Head of caudate nucleus (tissue), 42 donors: ENCODE measurements around the gene FAM98A.

Source experiments
- DNase-seq, 42 donors: peaks; one replicate each; pipeline versions ENCODE4 v3.0.0 to v3.0.0-alpha.2; 2020 to 2021; ENCODE audit warnings: mixed read lengths in 7 of 42
- intact Hi-C: fragments of 100-400 bp; cut with DNase I; formaldehyde crosslinking; loops from one replicate; pipeline ENCODE4 v1.15.0; 2022

The FAM98A gene

GRCh38 chr2:33599943-33600192 is 769 bp upstream of the FAM98A start:
- no peak for DNase-seq
- intact Hi-C loops: loop anchor here (5.0 kb wide), 1 partner anchor 123 kb away; the partner anchor contains the start of gene RASGRP3

GRCh38 chr2:33598561-33599174 is 431 bp downstream of the FAM98A start:
- intact Hi-C loops: loop anchor here (5.0 kb wide), 1 partner anchor 121 kb away; the partner anchor contains the start of gene RASGRP3
- peak in 19 of 42 donors; percentile 7 to 54 (median 20) for DNase-seq

DNA sequence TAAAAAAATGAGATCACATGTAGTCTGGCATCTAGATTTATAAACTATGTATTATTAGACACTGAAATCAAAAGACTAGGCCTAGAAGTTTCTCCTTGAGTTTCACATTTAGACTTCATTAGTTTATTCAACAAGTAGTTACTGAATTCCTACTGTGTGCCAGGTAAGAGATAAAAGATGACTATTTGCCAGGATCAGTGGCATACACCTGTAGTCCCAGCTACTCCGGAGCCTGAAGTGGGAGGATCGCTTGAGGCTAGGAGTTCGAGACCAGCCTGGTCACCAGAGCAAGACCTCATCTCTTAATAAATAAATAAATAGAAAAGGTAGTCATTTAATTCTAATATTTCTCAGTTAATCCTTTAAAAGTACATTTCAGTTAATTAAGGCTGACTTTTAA is 2.1 kb downstream of the FAM98A start:
- intact Hi-C loops: loop anchor here (5.0 kb wide), 1 partner anchor 120 kb away; the partner anchor contains the start of gene RASGRP3
- no peak for DNase-seq

DNA sequence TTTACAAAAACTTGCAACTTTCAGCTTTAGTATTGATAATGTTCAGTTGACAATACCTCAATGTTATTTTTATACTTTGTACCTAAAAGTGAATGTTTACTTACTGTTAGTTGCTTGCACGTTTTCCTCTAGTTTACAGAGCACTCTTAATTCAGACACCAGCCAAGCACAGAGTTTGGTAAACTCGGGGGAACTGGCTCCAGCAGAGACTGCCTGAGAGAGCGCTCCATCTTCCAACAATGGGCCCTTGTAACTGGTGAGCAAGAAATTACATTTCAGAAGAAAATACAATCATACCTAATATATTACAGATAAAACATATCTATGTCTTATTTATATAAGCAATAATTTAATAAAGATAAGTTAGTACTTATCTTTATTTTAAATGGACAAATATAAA is 3.7 kb downstream of the FAM98A start:
- intact Hi-C loops: loop anchor here (5.0 kb wide), 1 partner anchor 118 kb away; the partner anchor contains the start of gene RASGRP3

GRCh38 chr2:33589444-33589843 is 9.7 kb downstream of the FAM98A start:
- intact Hi-C loops: loop anchor here (10.0 kb wide), 1 partner anchor 555 kb away; no protein-coding TSS in a partner anchor
- no peak for DNase-seq

More for the DNA sequence above, 3.7 kb downstream of the FAM98A start:
- peak in 14 of 42 donors; percentile 4 to 58 (median 32) for DNase-seq

DNA sequence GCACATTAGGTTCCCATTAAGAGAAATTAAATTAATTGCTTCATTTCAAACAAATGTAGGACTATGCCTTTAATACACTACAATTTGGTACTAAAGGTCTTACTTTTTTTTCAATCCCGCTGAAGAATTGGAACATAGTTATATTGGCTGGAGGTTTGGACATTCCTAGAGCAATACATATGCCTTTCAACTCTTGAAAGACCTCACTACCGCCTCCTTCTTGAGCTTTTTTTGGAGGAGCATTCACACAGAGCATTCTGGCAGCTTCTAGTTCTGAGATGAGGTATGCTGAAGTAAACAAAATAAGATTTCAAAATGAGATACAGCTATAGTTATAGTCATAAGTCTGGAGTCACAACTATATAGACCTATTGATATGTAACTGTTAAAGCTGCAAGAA is 10.9 kb downstream of the FAM98A start:
- DNase-seq: no peak
- intact Hi-C loops: loop anchor here (10.0 kb wide), 1 partner anchor 553 kb away; no protein-coding TSS in a partner anchor

- DNase-seq: no peak
- intact Hi-C loops: loop anchor here (10.0 kb wide), 1 partner anchor 552 kb away; no protein-coding TSS in a partner anchor
These were observed 12.3 kb downstream of the FAM98A start for GRCh38 chr2:33586766-33587165.

GRCh38 chr2:33583194-33583938 is 15.7 kb downstream of the FAM98A start:
- intact Hi-C loops: loop anchor here (2.0 to 10.0 kb wide), 2 partner anchors 109 to 549 kb away; no protein-coding TSS in a partner anchor
- DNase-seq: peak in 28 of 42 donors; percentile 18 to 81 (median 53)

DNA sequence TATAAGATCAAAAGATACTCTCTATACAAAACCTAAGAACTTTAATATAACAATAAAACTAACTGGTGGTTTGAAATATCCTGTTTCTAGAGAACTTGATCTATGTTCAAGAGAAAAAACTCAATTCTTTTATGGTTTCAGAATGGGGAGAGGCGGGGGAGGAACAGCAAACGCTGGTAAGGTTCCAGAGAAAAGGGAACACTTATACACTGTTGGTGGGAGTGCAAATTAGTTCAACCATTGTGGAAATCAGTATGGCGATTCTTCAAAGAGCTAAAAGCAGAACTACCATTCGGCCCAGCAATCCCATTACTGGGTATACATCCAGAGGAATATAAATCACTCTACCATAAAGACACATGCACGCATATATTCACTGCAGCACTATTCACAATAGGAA is 17.2 kb downstream of the FAM98A start:
- intact Hi-C loops: loop anchor here (2.0 to 10.0 kb wide), 2 partner anchors 107 to 547 kb away; no protein-coding TSS in a partner anchor
- DNase-seq: no peak

DNA sequence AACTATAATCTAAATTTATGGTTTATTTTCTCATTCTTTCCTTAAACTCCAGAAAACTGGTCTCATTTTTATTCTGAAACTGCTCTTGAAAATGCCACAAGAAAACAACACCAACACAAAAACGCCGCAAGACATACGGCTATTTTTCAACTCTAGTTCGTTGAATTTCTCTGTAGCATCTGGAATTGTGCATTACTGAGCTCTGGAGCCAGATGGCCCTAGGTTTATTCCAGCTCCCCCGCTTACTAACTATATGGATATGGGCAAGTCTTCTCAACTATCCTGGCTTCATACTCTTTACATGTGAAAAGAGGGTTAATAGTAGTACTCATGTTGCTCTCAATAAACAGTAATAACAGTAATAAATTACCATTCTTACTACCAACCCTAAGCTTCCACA is 19.9 kb downstream of the FAM98A start:
- intact Hi-C loops: no loop called here

DNA sequence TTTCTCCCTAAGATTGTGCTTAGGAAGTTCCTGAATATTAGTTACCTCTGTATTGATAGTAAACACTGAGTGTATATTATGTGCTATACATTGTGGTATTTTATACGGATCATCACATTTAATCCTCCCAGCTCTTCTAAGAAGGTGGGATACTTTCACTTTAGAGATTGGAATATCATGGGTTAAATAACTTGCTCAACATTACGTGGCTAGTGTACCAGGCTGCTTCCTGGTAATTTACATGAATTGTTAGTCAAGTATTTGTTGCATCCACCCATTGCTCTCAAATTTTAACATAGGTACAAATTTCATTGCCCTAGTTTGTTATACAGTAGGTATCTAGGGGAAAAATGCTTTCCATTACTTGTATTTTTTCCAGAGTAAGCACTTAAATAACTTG is 21.4 kb downstream of the FAM98A start:
- no peak for DNase-seq
- intact Hi-C loops: no loop called here

More for the DNA sequence above, 19.9 kb downstream of the FAM98A start:
- DNase-seq: no peak

GRCh38 chr2:33577084-33577483 is 22.0 kb downstream of the FAM98A start:
- peak in 14 of 42 donors; percentile 24 to 75 (median 42) for DNase-seq
- intact Hi-C loops: no loop called here

GRCh38 chr2:33573657-33574056 is 25.4 kb downstream of the FAM98A start:
- intact Hi-C loops: no loop called here
- no peak for DNase-seq

DNA sequence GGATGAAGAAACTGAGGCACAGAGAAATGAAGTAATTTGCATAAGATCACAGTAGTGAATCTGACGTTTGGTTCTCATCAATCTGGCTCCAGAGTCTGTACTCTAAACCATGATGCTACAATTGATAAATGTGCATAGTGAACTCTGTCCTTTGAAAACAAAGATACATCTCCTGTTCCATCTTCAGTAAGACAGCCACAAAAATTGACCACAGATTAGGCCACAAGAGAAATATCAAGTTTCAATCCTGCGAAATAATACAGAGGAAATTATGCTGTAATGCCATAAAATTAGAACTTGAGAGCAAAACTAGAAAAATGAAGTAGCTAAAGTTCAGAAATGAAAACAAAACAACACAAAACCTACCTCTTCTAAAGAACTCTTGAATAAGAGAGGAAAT is 28.4 kb downstream of the FAM98A start:
- intact Hi-C loops: no loop called here
- DNase-seq: no peak

DNA sequence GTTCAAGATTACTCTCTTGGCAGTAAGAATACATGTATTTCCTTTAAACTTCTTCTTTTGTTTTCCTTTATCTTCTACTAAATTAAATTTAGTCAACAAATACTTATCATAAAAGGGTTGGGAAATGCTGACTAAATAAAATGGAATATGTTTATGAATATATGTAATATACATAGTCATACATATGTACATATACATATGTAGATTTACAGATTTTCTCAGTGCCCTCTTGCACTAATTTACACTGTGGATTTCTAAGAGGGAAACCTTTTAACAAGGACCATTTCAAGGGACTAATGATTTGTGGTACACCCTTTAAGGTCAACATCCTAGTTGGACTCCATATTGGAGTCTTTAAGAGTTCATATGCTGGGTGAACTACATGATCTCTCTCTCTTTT is 37.2 kb downstream of the FAM98A start:
- intact Hi-C loops: no loop called here

DNA sequence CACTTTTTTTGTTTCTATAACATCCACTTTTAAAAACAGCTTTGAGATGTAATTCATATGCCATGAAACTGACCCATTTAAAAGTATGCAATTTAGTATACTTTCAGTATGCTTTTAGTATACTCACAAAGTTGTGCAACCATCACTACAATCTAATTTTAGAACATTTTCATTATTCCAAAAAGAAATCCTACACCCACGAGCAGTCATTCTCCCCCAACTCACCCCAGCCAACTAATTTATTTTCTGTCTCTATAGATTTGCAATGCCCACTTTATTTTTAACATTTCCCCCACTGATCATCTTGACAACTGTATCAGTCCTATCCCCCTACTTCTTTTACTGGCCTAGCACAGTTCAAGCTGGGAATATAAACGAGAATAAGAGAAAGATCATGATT is 39.1 kb downstream of the FAM98A start:
- no peak for DNase-seq
- intact Hi-C loops: no loop called here

More for the DNA sequence above, 37.2 kb downstream of the FAM98A start:
- no peak for DNase-seq

DNA sequence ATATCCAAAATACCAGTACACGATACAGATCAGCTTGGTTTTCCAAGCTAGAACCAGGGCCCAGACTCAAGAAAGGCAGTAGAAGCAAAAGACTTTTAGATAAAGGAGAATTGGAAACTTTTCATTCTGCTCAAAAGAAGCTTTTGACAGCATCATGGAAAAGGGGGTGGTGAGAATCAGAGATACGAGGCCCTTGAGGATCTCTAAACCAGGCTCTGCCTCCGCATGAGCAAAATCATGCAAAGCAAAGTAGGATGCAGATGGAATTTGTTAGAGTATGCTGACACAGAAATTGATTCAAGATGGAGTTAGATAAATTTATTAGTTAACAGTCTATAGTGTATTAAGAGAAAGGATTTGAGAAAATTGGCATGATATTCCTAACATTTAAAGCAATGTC is 39.8 kb downstream of the FAM98A start:
- intact Hi-C loops: no loop called here
- DNase-seq: peak in 16 of 42 donors; percentile 18 to 79 (median 44)

DNA sequence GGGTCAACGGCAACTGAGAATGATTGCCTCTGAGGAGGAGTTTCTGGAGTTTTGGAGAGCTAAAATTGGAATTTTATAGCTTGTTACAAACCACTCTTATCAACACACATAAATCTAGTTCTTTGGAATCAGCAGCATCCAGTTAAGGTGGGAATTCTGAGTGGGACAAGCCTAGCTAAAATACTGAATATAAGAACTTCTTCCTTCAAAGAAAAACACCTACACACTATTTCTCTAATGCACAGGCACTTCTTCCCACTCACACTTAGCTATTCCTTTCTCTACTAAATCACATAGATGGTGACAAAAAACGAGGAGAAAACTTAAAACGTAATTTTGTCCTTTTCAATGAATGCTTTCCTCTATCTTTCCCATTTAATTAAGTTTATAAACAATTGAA is 43.4 kb downstream of the FAM98A start:
- intact Hi-C loops: no loop called here

DNA sequence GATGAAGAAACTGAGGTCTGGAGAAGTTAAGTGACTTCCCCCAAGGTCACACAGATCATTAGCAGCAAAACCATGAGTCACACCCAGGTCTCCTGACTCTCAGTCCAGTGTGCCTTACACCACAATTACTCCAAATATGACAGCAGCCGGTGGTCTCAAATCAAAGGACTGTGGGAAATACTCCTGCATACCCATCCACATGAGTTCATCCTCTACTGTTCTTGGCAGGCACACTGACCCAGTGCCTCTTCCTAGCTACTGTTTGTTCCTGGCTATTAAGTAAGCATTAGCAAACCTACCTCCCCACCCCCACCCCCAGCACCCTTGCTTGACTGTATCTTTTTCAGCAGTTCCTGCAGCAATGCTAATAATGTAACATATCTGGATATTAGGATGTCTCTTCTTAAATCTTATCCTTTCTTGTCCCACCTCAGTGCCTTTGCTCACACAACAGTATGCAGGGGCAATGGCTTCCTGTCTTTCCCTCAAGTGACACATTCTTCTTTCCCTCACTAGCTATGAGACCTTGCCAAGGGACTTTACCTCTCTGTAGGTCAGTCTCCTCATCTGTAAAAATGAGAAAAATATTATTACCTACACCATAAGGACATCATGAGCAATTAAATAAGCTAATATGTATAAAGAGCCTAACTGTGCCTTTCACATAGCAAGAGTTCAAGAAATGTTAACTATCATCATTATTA is 46.2 kb downstream of the FAM98A start:
- DNase-seq: no peak
- intact Hi-C loops: no loop called here

More for the DNA sequence above, 43.4 kb downstream of the FAM98A start:
- DNase-seq: peak in 1 of 42 donors; percentile 23

- intact Hi-C loops: no loop called here
- no peak for DNase-seq
These were observed 48.9 kb downstream of the FAM98A start for GRCh38 chr2:33550206-33550605.
